Gastroesophageal sphincter (tissue), 3 donors: ENCODE results near the gene PDE6A.

ENCODE experiments used
- CTCF ChIP-seq, 4 experiments: fragments of 200-600 bp in 2 of 4; fragments of 450-650 bp in 2 of 4; sonication (generic) in 1 of 4; IDR thresholded peaks; one replicate each; pipeline ENCODE4 v1.5.1; 2017 to 2019; ENCODE audit warnings: antibody characterized with exemption in 4 of 4, mild to moderate bottlenecking in 2 of 4, moderate library complexity in 2 of 4
- EP300 ChIP-seq: sonication (generic); formaldehyde crosslinking; IDR thresholded peaks from one replicate; pipeline ENCODE4 v1.6.1; 2017; ENCODE audit warnings: antibody characterized with exemption, mild to moderate bottlenecking
- POLR2A ChIP-seq, 2 donors: fragments of 450-650 bp; IDR thresholded peaks; one replicate each; pipeline ENCODE4 v1.6.1; 2017; ENCODE audit warnings: antibody characterized with exemption in 2 of 2, mild to moderate bottlenecking in 2 of 2, moderate library complexity in 1 of 2

- no peak for TF ChIP-seq CTCF (IDR thresholded peaks at IDR 0.05)
- TF ChIP-seq EP300 = no peak
- TF ChIP-seq POLR2A (IDR thresholded peaks at IDR 0.05) = no peak
Observed at GRCh38 chr5:149937610-149938009, 7.0 kb downstream of the PDE6A start.
